Choroid plexus epithelial cell (primary cell): Measurements from ENCODE around the gene SETDB2.

Experiments used
- DNase-seq: peaks from one replicate; pipeline ENCODE4 v3.0.0-alpha.2; 2010; ENCODE audit warnings: low read depth
- H3K4me3 ChIP-seq: 2 replicates; pipeline ENCODE4 v1.5.1; 2011; ENCODE audit warnings: low read depth, mild to moderate bottlenecking, control low read depth, low read length, moderate library complexity
- TF ChIP-seq, protein P1 (sequence below): conservative IDR thresholded peaks from 2 replicates; pipeline ENCODE4 v1.5.1; 2011; ENCODE audit warnings: low read depth, mild to moderate bottlenecking, control low read depth, inconsistent platforms, low read length, moderate library complexity

Gene SETDB2

GRCh38 chr13:49452725-49453457 is 8.8 kb downstream of the SETDB2 start:
- TF ChIP-seq, protein P1, sequence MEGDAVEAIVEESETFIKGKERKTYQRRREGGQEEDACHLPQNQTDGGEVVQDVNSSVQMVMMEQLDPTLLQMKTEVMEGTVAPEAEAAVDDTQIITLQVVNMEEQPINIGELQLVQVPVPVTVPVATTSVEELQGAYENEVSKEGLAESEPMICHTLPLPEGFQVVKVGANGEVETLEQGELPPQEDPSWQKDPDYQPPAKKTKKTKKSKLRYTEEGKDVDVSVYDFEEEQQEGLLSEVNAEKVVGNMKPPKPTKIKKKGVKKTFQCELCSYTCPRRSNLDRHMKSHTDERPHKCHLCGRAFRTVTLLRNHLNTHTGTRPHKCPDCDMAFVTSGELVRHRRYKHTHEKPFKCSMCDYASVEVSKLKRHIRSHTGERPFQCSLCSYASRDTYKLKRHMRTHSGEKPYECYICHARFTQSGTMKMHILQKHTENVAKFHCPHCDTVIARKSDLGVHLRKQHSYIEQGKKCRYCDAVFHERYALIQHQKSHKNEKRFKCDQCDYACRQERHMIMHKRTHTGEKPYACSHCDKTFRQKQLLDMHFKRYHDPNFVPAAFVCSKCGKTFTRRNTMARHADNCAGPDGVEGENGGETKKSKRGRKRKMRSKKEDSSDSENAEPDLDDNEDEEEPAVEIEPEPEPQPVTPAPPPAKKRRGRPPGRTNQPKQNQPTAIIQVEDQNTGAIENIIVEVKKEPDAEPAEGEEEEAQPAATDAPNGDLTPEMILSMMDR, result no peak
- DNase-seq, result no peak
- H3K4me3 ChIP-seq, result no peak overlapping the region

DNA sequence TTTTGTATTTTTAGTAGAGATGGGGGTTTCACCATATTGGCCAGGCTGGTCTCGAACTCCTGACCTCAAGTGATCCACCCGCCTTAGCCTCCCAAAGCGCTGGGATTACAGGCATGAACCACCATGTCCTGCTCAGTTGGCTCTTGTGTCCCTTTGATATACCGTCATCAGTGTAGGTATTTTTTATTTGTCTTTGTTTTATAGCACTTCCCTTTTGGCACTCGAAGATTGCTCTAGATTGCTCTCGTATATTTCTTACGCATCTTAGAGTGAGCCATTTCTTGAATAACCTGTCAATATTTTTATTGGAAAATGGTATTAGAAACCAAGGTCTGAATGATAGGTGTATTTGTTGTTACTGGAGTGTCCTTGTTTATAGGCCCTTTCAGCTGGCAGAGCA is 9.4 kb downstream of the SETDB2 start:
- TF ChIP-seq, protein P1, result no peak
- no peak overlapping the region for H3K4me3 ChIP-seq
- DNase-seq, result no peak

DNA sequence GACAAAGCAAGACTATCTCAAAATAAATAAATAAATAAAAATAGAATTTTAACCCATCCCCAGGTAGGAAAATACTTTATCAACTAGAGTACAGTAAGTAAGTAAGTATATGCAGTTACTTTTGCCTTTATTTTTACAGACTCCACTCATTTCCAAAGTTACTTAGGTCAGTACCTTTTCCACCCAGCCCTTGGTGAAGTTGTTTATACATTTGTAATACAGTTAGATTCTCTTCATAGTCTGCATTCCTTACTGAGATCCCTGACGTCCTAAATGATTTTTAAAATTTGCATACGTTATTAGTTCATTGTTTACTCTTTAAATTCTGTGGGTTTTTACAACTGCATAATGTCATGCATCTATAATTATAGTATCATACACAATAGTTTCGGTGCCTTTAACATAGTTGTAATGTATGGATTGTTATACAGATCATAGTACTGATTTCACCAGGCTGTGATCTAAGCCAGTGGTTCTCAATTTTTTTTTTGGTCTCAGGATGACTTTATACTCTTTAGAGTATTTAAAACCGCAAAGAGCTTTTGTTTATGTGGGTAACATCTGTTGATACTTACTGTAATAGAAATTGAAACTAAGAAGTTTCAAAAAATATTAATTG is 10.4 kb downstream of the SETDB2 start:
- TF ChIP-seq, protein P1, result no peak
- DNase-seq, result peak; percentile 85

GRCh38 chr13:49455007-49455398 is 10.9 kb downstream of the SETDB2 start:
- H3K4me3 ChIP-seq, result no peak overlapping the region
- TF ChIP-seq, protein P1, result no peak
- DNase-seq, result no peak

More for the DNA sequence above, 10.4 kb downstream of the SETDB2 start:
- peak overlapping the region; percentile 6 for H3K4me3 ChIP-seq

DNA sequence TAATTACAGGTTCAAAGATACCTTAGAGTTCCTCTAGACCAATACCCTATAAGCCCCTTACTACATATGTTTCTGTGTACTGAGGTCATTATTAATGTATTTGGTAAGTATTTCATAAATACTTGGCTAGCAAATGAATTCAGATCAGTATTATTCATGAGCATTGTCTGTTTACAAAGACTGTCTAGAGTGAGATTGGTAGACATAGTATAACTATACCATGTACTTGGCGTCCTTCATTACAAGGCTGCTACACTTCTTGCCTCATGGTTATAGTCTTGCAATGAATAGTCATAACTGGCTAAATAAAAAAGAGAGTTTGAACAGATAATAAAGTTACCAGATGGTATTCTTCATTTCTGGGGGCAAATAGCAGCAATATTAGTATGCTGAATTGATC is 12.1 kb downstream of the SETDB2 start:
- TF ChIP-seq, protein P1, result no peak
- peak; percentile 31 for DNase-seq
- no peak overlapping the region for H3K4me3 ChIP-seq

- no peak overlapping the region for H3K4me3 ChIP-seq
- TF ChIP-seq, protein P1, result no peak
- peak; percentile 40 for DNase-seq
These were observed 13.1 kb downstream of the SETDB2 start for GRCh38 chr13:49457221-49457620.

- TF ChIP-seq, protein P1, result no peak
- H3K4me3 ChIP-seq, result no peak overlapping the region
- no peak for DNase-seq
These were observed 15.5 kb downstream of the SETDB2 start for GRCh38 chr13:49459580-49459979.
